Epithelial cell of esophagus (primary cell): Measurements from ENCODE around the gene PAEP.

Source experiments
- DNase-seq: peaks from one replicate; pipeline ENCODE4 v3.0.0; 2010; ENCODE audit warnings: low read depth
- H3K4me3 ChIP-seq: 2 replicates; pipeline ENCODE4 v1.5.1; 2011; ENCODE audit warnings: mild to moderate bottlenecking, low read length, control low read depth
- TF ChIP-seq, protein P1 (sequence below): IDR thresholded peaks from 2 replicates; pipeline ENCODE4 v1.5.1; 2011; ENCODE audit warnings: low read depth, mild to moderate bottlenecking, low read length, control low read depth, inconsistent platforms; ENCODE audit not compliant: insufficient read depth; ENCODE audit errors: missing control alignments

The PAEP gene

DNA sequence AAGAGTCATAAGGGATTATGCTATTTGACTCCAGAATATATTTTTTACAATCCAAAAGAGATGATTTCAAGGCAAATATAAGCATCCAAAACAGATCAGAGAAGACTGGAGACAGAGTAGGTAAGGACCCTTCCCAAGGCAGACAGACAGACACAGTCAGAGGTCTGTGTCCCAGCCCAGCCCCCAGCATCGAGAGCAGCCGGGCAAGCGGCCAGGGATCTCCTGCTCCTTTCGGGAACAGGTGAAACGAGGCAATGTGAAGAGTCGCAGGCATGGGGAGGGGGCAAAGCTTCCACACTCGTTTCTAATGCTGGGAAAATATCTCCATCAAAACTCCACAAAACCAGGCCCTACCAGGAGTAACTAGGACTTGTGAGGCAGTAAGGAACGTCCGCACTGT, 5.8 kb downstream of the PAEP start:
- DNase-seq = no peak
- no peak overlapping the region for H3K4me3 ChIP-seq
- TF ChIP-seq, protein P1, sequence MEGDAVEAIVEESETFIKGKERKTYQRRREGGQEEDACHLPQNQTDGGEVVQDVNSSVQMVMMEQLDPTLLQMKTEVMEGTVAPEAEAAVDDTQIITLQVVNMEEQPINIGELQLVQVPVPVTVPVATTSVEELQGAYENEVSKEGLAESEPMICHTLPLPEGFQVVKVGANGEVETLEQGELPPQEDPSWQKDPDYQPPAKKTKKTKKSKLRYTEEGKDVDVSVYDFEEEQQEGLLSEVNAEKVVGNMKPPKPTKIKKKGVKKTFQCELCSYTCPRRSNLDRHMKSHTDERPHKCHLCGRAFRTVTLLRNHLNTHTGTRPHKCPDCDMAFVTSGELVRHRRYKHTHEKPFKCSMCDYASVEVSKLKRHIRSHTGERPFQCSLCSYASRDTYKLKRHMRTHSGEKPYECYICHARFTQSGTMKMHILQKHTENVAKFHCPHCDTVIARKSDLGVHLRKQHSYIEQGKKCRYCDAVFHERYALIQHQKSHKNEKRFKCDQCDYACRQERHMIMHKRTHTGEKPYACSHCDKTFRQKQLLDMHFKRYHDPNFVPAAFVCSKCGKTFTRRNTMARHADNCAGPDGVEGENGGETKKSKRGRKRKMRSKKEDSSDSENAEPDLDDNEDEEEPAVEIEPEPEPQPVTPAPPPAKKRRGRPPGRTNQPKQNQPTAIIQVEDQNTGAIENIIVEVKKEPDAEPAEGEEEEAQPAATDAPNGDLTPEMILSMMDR = no peak

DNA sequence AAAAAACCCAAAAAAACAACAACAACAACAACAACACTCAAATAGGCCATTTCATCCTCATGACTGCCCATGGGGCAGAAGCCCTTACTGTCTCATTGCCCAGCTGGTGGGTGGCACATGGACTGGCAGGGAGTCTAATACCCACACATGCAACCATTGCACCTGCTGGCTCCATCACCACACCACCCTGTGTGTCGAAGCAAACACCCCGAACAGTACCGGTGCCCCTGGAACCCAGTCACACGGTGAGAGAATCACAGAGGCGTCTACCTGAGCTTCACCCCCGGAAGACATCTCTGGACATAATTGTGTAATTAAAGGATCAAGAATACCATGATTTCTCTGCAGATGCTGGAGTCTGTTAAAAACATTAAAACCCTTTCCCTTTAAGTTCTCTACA, 6.5 kb downstream of the PAEP start:
- TF ChIP-seq, protein P1 = no peak
- no peak for DNase-seq
- H3K4me3 ChIP-seq = no peak overlapping the region

DNA sequence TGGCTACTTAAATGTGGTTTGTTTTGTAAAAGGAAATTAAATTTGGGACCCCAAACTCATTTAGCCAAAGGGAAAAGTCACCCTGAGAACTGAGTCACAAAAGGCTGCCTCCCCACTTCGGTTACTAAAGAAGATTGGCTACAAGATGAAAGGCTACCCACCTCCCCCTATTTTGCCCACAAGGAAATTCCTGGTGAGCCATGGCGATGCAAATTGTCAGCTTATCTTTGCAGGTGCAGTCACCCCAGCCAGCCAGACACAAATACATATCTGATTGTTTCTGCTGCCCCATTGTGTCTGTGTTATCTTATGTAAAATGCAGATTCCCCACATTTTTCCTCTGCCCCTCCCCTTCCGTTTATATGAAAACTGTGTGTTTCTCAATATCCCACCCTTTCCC, 8.9 kb downstream of the PAEP start:
- TF ChIP-seq, protein P1 = no peak
- no peak overlapping the region for H3K4me3 ChIP-seq
- no peak for DNase-seq

DNA sequence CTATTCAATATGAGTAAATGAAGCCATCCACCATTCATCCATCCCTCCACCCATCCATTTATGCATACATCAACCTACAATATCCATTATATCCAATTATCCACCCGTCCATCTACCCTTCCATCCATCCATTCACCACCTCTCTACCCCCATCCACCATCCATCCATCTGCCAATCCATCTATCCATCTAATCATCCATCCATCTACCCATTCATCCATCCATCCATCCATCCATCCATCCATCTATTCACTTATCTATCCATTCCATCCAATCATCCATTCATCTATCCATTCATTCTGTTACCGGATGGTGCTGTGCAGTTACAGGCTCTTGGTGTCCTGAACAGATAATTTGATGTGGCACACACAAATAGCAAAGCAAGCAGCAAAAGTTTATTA, 10.7 kb downstream of the PAEP start:
- TF ChIP-seq, protein P1 = no peak
- no peak overlapping the region for H3K4me3 ChIP-seq
- no peak for DNase-seq

DNA sequence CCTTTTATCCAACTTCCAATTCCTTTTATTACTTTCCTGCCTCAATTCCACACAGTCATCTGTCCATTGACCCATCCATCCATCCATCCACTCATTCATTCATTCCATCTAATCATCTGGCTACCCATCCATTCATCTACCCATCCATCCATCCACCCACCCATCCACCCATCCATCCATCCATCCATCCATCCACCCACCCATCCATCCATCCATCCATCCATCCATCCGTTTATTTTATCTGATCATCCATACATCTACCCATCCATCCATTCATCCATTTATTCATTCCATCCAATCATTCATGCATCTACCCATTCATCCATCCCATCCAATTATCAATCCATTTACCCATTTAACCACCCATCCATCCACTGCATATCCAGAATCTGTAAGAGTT, 11.6 kb downstream of the PAEP start:
- no peak for DNase-seq
- TF ChIP-seq, protein P1 = no peak
- H3K4me3 ChIP-seq = no peak overlapping the region

DNA sequence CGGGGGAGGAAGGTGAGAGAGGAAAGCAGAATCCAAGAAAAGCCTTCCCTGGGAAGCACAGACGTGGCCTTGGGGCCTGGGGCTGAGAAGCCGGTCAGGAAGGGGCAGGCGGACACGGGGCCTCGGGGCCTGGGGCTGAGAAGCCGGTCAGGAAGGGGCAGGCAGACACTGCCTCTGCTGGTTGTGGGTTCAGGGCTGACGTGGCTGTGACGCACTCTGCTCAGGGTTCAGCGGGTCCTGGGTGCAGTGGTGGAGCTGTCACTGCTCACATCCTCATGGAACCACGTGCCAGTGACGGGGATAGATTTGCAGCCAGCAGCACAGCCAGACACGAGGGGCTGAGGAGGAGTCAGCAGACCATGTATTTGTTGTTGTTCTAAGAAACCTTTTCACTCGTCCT, 12.8 kb downstream of the PAEP start:
- no peak overlapping the region for H3K4me3 ChIP-seq
- no peak for DNase-seq
- TF ChIP-seq, protein P1 = no peak

DNA sequence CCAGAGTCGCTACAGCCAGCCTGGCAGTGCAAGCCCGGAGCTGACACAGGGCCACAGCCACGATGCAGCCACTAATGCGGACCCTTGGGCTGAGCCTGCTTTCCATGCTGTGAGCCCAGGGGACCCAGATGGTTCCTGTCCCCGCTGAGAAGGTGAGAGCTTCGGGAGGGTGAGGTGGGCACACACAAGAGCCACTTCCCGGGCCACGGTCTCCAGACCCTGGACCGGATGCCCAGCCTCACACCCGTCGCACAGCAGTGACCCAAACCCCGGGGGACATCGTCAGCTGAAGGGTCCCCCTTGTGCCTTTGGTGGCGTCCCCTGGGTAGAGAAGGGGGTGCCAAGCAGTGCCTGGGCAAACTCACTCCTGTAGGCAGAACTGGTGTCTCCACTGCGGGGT, 13.4 kb downstream of the PAEP start:
- no peak for DNase-seq
- H3K4me3 ChIP-seq = no peak overlapping the region
- TF ChIP-seq, protein P1 = no peak
